Transverse colon (tissue), 4 donors: ENCODE data around the gene MYLK.

Experiments used
- CTCF ChIP-seq, 5 experiments: fragments of 200-600 bp in 3 of 5; fragments of 450-650 bp in 2 of 5; sonication (generic) in 3 of 5; IDR thresholded peaks; 1 replicate in 2 of 5; 2 replicates in 3 of 5; pipeline ENCODE4 v1.5.1; 2016 to 2017; ENCODE audit warnings: antibody characterized with exemption in 5 of 5, inconsistent platforms in 3 of 5, mild to moderate bottlenecking in 2 of 5, moderate library complexity in 1 of 5
- EP300 ChIP-seq: sonication (generic); formaldehyde crosslinking; IDR thresholded peaks from one replicate; pipeline ENCODE4 v1.6.1; 2017; ENCODE audit warnings: antibody characterized with exemption, low read depth
- POLR2A ChIP-seq: fragments of 450-650 bp; IDR thresholded peaks from one replicate; pipeline ENCODE4 v1.6.1; 2016; ENCODE audit warnings: antibody characterized with exemption, mild to moderate bottlenecking, moderate library complexity
- POLR2AphosphoS5 ChIP-seq, 3 donors: sonication (generic); formaldehyde crosslinking; IDR thresholded peaks; one replicate each; pipeline ENCODE4 v1.6.1; 2016; ENCODE audit warnings: antibody characterized with exemption in 3 of 3

GRCh38 chr3:123623346-123623880 is 260.7 kb downstream of the MYLK start:
- TF ChIP-seq CTCF (IDR thresholded peaks at IDR 0.05) (no peak), EP300 (no peak), POLR2A (no peak), POLR2AphosphoS5 (IDR thresholded peaks at IDR 0.05) (no peak)
